ENCODE measurements around the gene MBNL2.

MBNL2 gene

DNA sequence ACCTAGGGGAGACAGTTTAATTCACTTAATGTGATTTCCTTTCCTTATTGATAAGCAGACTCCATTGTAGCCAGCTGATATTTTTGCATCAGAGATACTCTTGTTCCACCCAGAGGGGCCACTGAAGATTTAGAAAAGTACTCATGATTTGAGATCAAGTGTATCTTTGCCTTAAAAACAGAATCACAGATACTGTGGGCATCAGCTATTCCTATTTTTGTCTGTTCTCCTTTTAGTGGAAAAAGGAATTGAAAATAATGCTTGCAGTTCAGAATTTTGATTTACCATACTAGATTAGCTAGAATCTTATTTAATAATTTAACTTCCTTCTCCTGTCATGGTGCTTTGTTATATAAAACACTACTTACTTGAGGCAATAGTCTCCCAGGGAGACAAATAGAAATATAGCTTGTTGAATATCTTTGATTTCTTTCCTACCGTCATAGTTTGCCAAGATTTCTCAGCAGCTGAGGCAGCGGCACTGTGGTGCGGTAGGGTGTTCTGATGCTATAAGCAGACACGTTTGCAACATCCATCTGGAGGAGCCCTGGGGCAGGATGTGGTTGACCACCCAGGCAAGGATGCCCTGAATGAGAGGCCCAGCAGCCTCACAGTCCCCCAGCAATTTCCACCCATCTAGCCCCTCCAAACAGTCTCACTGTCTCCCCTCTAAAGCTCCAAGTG is 164.8 kb downstream of the MBNL2 start:
- TF ChIP-seq, protein P1, sequence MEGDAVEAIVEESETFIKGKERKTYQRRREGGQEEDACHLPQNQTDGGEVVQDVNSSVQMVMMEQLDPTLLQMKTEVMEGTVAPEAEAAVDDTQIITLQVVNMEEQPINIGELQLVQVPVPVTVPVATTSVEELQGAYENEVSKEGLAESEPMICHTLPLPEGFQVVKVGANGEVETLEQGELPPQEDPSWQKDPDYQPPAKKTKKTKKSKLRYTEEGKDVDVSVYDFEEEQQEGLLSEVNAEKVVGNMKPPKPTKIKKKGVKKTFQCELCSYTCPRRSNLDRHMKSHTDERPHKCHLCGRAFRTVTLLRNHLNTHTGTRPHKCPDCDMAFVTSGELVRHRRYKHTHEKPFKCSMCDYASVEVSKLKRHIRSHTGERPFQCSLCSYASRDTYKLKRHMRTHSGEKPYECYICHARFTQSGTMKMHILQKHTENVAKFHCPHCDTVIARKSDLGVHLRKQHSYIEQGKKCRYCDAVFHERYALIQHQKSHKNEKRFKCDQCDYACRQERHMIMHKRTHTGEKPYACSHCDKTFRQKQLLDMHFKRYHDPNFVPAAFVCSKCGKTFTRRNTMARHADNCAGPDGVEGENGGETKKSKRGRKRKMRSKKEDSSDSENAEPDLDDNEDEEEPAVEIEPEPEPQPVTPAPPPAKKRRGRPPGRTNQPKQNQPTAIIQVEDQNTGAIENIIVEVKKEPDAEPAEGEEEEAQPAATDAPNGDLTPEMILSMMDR (IDR thresholded peaks at IDR 0.05; ENCODE audit: control insufficient read depth, insufficient read depth, low read depth, low read length, missing control alignments): no peak
- no peak overlapping the region for H3K4me3 ChIP-seq (ENCODE audit: control insufficient read depth, low read depth, low read length)
- no peak for DNase-seq (ENCODE audit: low read depth)

DNA sequence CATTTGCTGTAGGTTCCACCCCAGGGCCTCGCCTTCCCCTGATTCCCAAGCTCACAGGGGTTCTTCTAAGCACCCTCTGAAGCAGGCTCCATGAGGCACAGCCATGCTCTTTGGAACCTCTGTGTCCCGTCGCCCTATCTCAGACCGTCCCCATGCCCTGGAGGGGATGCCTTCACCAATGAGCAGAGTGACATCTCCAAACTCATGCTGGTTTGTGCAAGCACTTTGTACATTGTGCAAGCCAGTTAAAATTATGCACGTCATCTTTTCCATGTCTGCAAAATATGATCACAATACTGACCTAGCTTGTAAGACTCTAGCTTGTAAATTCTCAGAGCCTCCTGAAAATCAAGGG is 165.3 kb downstream of the MBNL2 start:
- DNase-seq (ENCODE audit: low read depth): no peak
- no peak overlapping the region for H3K4me3 ChIP-seq (ENCODE audit: control insufficient read depth, low read depth, low read length)
- TF ChIP-seq, protein P1 (IDR thresholded peaks at IDR 0.05; ENCODE audit: control insufficient read depth, insufficient read depth, low read depth, low read length, missing control alignments): no peak

DNA sequence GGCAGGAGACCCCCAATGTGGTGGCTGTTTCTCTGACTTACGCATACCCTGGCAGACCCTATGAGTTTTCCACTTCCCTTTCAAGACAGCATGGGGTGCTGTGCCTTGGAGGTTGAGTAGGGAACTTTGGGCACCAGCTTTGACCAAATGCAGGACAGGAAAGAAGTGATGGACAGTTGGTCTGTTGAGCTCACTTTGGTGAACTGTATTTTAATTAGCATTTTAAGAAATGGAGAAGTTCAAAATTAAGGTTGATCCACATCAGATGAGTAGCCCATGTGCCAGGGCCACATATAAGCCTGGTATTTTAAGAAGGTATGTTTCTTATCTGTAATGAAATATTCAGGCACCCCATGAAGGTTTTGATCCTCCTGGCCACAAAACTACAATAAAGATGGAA is 165.8 kb downstream of the MBNL2 start:
- TF ChIP-seq, protein P1 (IDR thresholded peaks at IDR 0.05; ENCODE audit: control insufficient read depth, insufficient read depth, low read depth, low read length, missing control alignments): no peak
- no peak for DNase-seq (ENCODE audit: low read depth)
- H3K4me3 ChIP-seq (ENCODE audit: control insufficient read depth, low read depth, low read length): no peak overlapping the region

DNA sequence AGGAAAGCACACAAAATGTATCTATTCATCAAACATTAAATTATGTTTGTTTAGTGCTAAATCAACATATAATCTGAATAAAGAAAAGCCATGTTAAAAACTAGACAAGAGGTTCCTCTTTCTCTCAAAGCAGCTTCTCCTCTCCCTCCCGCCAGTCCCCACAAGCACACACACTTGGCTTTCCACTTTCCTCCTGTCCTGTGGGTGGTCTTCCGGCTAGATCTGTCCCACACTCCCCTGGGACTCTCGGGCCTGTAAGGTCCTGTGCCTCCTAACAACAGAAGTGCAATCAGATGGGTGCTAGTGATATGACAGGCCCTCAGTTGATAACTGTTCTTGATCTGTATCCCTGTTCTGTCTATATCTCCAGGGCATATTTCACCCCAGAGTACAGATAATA is 166.2 kb downstream of the MBNL2 start:
- H3K4me3 ChIP-seq (ENCODE audit: control insufficient read depth, low read depth, low read length): no peak overlapping the region
- no peak for DNase-seq (ENCODE audit: low read depth)
- TF ChIP-seq, protein P1 (IDR thresholded peaks at IDR 0.05; ENCODE audit: control insufficient read depth, insufficient read depth, low read depth, low read length, missing control alignments): no peak

DNA sequence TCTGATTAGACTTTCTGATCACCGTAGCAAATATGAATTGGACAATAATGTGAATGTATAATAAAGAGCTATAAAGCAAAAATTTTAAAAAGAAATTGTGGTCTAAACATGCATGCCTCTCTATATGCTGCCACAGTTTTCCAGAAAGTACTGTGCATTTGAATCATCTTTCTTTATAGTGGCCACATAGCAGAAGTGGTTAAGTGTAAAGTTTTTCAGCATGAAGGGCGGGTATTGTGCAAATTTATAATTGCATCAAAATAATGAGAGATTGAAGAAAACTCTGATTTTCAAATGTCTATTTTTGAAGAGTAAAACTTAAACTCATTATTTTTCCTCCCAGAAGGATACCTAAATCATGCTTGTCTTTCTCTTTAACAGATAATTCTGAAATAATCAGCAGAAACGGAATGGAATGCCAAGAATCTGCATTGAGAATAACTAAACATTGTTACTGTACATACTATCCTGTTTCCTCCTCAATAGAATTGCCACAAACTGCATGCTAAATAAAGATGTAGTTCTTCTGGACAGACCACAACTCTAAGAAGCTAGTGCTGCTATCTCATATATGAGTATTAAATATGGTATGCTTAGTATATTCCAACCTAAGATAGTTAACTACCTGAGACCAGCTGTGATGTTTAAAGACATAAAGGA is 168.9 kb downstream of the MBNL2 start:
- DNase-seq (ENCODE audit: low read depth): no peak
- TF ChIP-seq, protein P1 (IDR thresholded peaks at IDR 0.05; ENCODE audit: control insufficient read depth, insufficient read depth, low read depth, low read length, missing control alignments): no peak
- H3K4me3 ChIP-seq (ENCODE audit: control insufficient read depth, low read depth, low read length): no peak overlapping the region

DNA sequence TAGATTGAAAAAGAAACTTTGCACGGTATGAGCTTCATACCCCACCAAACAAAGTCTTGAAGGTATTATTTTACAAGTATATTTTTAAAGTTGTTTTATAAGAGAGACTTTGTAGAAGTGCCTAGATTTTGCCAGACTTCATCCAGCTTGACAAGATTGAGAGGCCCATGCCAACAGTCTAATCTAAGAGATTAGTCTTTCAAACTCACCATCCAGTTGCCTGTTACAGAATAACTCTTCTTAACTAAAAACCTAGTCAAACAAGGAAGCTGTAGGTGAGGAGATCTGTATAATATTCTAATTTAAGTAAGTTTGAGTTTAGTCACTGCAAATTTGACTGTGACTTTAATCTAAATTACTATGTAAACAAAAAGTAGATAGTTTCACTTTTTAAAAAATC is 169.9 kb downstream of the MBNL2 start:
- no peak overlapping the region for H3K4me3 ChIP-seq (ENCODE audit: control insufficient read depth, low read depth, low read length)
- no peak for DNase-seq (ENCODE audit: low read depth)
- TF ChIP-seq, protein P1 (IDR thresholded peaks at IDR 0.05; ENCODE audit: control insufficient read depth, insufficient read depth, low read depth, low read length, missing control alignments): no peak
